ENCODE results near the gene SPTBN2. TPM values are rescaled to one million over a fixed set of nuclear protein-coding genes. Genes with fewer than 3 reads are reported as not detected.

Gene SPTBN2
- total RNA-seq, 1 experiment from 2014 or later, result 18.5 TPM

DNA sequence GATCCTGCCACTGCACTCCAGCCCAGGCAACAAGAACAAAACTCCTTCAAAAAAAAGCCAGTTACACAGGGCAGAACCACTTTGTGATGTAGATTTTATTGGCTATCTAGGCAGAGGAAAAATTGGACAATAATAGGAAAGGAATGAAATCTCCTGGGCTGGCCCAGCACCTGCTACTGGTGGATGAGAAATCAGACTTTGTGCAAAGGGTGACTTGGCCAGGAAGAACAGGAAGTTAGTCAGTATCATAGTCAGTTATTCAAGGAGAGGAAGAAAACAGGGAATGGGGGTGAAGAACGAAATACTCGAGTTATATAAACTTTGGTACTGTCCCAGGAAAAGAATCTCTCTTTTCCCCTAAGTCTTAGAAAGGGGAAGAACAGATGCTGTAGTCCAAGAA lies 11.0 kb upstream of the SPTBN2 start:
- intact Hi-C loops (cut with micrococcal nuclease), result no loop called here
- Histone ChIP-seq H3K9ac (ENCODE audit: low read length) (no peak overlapping the region), H4K20me1 (ENCODE audit: insufficient read depth) (no peaks in the 10 kb centered on the region), H2AFZ (ENCODE audit: low read depth, low read length, poor library complexity, severe bottlenecking) (no peak overlapping the region), H3K9me2 (ENCODE audit: insufficient read depth) (no peaks in the 10 kb centered on the region), H3K79me2 (ENCODE audit: insufficient read depth, low read length) (no peaks in the 10 kb centered on the region; the same call in 1 of the 2 replicates), H3K4me2 (ENCODE audit: low read length) (no peak overlapping the region), H3K4me1 (ENCODE audit: control insufficient read depth in 1 of 2, insufficient read depth in 2 of 2, low read length in 2 of 2) (peaks cover 4 to 12% of the 10 kb centered on the region in 2 experiments; a peak in 3 of 4 replicates), H3K9me3 (ENCODE audit: control insufficient read depth in 1 of 2, insufficient read depth in 1 of 2, low read depth in 1 of 2, low read length in 2 of 2) (no peaks in the 10 kb centered on the region), H3K36me3 (ENCODE audit: control insufficient read depth in 1 of 2, insufficient read depth in 2 of 2, low read length in 2 of 2) (no peaks in the 10 kb centered on the region), H3K4me3 (replicated peaks in 1 of 2; ENCODE audit: low read depth in 1 of 2, low read length in 2 of 2) (no peak overlapping the region), H3K27me3 (ENCODE audit: insufficient read depth, low read length) (no peaks in the 10 kb centered on the region), H3K27ac (ENCODE audit: low read depth, low read length) (no peak overlapping the region)
- POLR2A ChIA-PET, result no interaction called here
- ATAC-seq, result no peak
- CTCF ChIA-PET, result no interaction called here
- TF ChIP-seq, protein P1, sequence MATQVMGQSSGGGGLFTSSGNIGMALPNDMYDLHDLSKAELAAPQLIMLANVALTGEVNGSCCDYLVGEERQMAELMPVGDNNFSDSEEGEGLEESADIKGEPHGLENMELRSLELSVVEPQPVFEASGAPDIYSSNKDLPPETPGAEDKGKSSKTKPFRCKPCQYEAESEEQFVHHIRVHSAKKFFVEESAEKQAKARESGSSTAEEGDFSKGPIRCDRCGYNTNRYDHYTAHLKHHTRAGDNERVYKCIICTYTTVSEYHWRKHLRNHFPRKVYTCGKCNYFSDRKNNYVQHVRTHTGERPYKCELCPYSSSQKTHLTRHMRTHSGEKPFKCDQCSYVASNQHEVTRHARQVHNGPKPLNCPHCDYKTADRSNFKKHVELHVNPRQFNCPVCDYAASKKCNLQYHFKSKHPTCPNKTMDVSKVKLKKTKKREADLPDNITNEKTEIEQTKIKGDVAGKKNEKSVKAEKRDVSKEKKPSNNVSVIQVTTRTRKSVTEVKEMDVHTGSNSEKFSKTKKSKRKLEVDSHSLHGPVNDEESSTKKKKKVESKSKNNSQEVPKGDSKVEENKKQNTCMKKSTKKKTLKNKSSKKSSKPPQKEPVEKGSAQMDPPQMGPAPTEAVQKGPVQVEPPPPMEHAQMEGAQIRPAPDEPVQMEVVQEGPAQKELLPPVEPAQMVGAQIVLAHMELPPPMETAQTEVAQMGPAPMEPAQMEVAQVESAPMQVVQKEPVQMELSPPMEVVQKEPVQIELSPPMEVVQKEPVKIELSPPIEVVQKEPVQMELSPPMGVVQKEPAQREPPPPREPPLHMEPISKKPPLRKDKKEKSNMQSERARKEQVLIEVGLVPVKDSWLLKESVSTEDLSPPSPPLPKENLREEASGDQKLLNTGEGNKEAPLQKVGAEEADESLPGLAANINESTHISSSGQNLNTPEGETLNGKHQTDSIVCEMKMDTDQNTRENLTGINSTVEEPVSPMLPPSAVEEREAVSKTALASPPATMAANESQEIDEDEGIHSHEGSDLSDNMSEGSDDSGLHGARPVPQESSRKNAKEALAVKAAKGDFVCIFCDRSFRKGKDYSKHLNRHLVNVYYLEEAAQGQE (IDR thresholded peaks at IDR 0.05; ENCODE audit: low read depth), result no peak
- TF ChIP-seq TCF7L2 (IDR thresholded peaks at IDR 0.05; ENCODE audit: borderline replicate concordance, extremely low read depth, insufficient read depth, insufficient read length) (no peak), POLR2A (IDR thresholded peaks at IDR 0.05; ENCODE audit: borderline replicate concordance, extremely low read depth, insufficient read depth, insufficient read length) (no peak), SIN3A (IDR thresholded peaks at IDR 0.05; ENCODE audit: low read depth) (no peak), CBX3 (IDR thresholded peaks at IDR 0.05; ENCODE audit: low read depth) (no peak), ZNF274 (IDR thresholded peaks at IDR 0.05; ENCODE audit: low read depth, low read length) (no peak), ELF1 (IDR thresholded peaks at IDR 0.05; ENCODE audit: borderline replicate concordance, low read depth) (no peak), EZH2 (IDR thresholded peaks at IDR 0.05) (no peak), SP1 (IDR thresholded peaks at IDR 0.05; ENCODE audit: low read depth) (no peak)
- TF ChIP-seq, protein P2, sequence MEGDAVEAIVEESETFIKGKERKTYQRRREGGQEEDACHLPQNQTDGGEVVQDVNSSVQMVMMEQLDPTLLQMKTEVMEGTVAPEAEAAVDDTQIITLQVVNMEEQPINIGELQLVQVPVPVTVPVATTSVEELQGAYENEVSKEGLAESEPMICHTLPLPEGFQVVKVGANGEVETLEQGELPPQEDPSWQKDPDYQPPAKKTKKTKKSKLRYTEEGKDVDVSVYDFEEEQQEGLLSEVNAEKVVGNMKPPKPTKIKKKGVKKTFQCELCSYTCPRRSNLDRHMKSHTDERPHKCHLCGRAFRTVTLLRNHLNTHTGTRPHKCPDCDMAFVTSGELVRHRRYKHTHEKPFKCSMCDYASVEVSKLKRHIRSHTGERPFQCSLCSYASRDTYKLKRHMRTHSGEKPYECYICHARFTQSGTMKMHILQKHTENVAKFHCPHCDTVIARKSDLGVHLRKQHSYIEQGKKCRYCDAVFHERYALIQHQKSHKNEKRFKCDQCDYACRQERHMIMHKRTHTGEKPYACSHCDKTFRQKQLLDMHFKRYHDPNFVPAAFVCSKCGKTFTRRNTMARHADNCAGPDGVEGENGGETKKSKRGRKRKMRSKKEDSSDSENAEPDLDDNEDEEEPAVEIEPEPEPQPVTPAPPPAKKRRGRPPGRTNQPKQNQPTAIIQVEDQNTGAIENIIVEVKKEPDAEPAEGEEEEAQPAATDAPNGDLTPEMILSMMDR (IDR thresholded peaks at IDR 0.05 in 2 of 3, conservative IDR thresholded peaks at IDR 0.05 in 1 of 3; ENCODE audit: borderline replicate concordance in 1 of 3, insufficient read depth in 1 of 3, low read depth in 2 of 3, low read length in 2 of 3), result no peak
- TF ChIP-seq, protein P3, sequence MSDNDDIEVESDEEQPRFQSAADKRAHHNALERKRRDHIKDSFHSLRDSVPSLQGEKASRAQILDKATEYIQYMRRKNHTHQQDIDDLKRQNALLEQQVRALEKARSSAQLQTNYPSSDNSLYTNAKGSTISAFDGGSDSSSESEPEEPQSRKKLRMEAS (IDR thresholded peaks at IDR 0.05), result no peak
- RAD21 ChIA-PET (ENCODE audit: low non-redundant PET in 1 of 2, low total read pairs in 2 of 2, uncharacterized antibody in 2 of 2, unreplicated experiment in 2 of 2), result no interaction called here
- DNase-seq (ENCODE audit: low read depth, low spot score), result no peak
- BruUV-seq (replicated peaks), result no TSS peak

Measured in HCT116 (cell line).